HCT116 (cell line): Measurements from ENCODE around the gene KLHL22. TPM values are rescaled to one million over a fixed set of nuclear protein-coding genes. Genes with fewer than 3 reads are reported as not detected.

Experiments
- ATAC-seq: fragments of 200-7000 bp; cut with Tn5 transposase; 2 replicates; pipeline ENCODE4 v1.9.1; 2020; ENCODE audit warnings: mild to moderate bottlenecking, moderate library complexity
- BruUV-seq: library from RNA; stranded (reverse); fragments of 400-500 nt; replicated peaks from 2 replicates; lab custom pipeline; 2021; lab: Mats Ljungman, UMichigan
- CTCF ChIA-PET: fragments of 300-600 bp; sonication (Branson Sonifier 250); formaldehyde crosslinking; loops from one replicate; lab custom pipeline; 2021; ENCODE audit warnings: antibody characterized with exemption; lab: Charles Lee
- POLR2A ChIA-PET: fragments of 300-600, 350-600 bp; sonication (Branson Sonifier 250); formaldehyde crosslinking; loops from one replicate; lab custom pipeline; 2021; ENCODE audit warnings: antibody characterized with exemption; lab: Charles Lee
- RAD21 ChIA-PET, 2 experiments: fragments of 300-600 bp; sonication (Branson Sonifier 250); formaldehyde crosslinking; loops; one replicate each; lab custom pipeline; 2023; ENCODE audit warnings: low total read pairs in 2 of 2; ENCODE audit not compliant: uncharacterized antibody in 2 of 2, unreplicated experiment in 2 of 2, low non-redundant PET in 1 of 2; lab: Charles Lee
- DNase-seq: peaks from one replicate; pipeline ENCODE4 v3.0.0-alpha.2; 2010; ENCODE audit warnings: low read depth, low spot score
- H2AFZ ChIP-seq: fragments of 200-600 bp; shearing (Covaris generic), sonication (generic); 2 replicates; pipeline ENCODE4 v1.6.1; 2017; ENCODE audit warnings: low read depth, mixed run types, mixed read lengths, antibody characterized with exemption, low read length; ENCODE audit not compliant: poor library complexity, severe bottlenecking
- H3K27ac ChIP-seq: 2 replicates; pipeline ENCODE4 v1.5.1; 2012; ENCODE audit warnings: low read depth, low read length
- H3K27me3 ChIP-seq: fragments of 200-600 bp; sonication (generic); 2 replicates; pipeline ENCODE4 v1.6.1; 2016; ENCODE audit warnings: mixed run types, low read length, mixed read lengths; ENCODE audit not compliant: insufficient read depth
- H3K36me3 ChIP-seq, 2 experiments: fragments of 200-500 bp in 1 of 2; fragments of 200-600 bp in 1 of 2; sonication (Bioruptor generic) in 1 of 2; sonication (generic) in 1 of 2; 2 replicates each; pipeline versions ENCODE4 v1.5.1 to v1.6.1; 2014 to 2016; ENCODE audit warnings: low read length in 2 of 2, inconsistent platforms in 1 of 2, mixed read lengths in 1 of 2, mixed run types in 1 of 2; ENCODE audit not compliant: insufficient read depth in 2 of 2, control insufficient read depth in 1 of 2
- H3K4me1 ChIP-seq, 2 experiments: fragments of 200-600 bp in 1 of 2; sonication (generic) in 1 of 2; 2 replicates each; pipeline versions ENCODE4 v1.5.1 to v1.6.1; 2012 to 2017; ENCODE audit warnings: low read length in 2 of 2, inconsistent platforms in 1 of 2, mild to moderate bottlenecking in 1 of 2, mixed read lengths in 1 of 2, mixed run types in 1 of 2, moderate library complexity in 1 of 2; ENCODE audit not compliant: insufficient read depth in 2 of 2, control insufficient read depth in 1 of 2
- H3K4me2 ChIP-seq: fragments of 200-600 bp; sonication (generic); 2 replicates; pipeline ENCODE4 v1.6.1; 2017; ENCODE audit warnings: mixed run types, low read length, mixed read lengths
- H3K4me3 ChIP-seq, 2 experiments: fragments of 200-600 bp in 1 of 2; sonication (generic) in 1 of 2; replicated peaks in 1 of 2; 2 replicates each; pipeline ENCODE4 v1.5.1; 2011 to 2016; ENCODE audit warnings: low read length in 2 of 2, control low read depth in 1 of 2, low read depth in 1 of 2, mild to moderate bottlenecking in 1 of 2, mixed read lengths in 1 of 2, mixed run types in 1 of 2
- H3K79me2 ChIP-seq: fragments of 200-600 bp; sonication (generic); 2 replicates; pipeline ENCODE4 v1.6.1; 2017; ENCODE audit warnings: mild to moderate bottlenecking, mixed run types, low read length, moderate library complexity, mixed read lengths; ENCODE audit not compliant: insufficient read depth
- H3K9ac ChIP-seq: fragments of 200-600 bp; sonication (generic); 2 replicates; pipeline ENCODE4 v1.6.1; 2016; ENCODE audit warnings: low read length, mixed read lengths
- H3K9me2 ChIP-seq: fragments of 200-600 bp; sonication (generic), shearing (Covaris generic); 2 replicates; pipeline ENCODE4 v1.6.1; 2017; ENCODE audit warnings: mixed run types, mild to moderate bottlenecking, moderate library complexity; ENCODE audit not compliant: insufficient read depth
- H3K9me3 ChIP-seq, 2 experiments: fragments of 200-500 bp in 1 of 2; fragments of 200-600 bp in 1 of 2; sonication (Bioruptor generic) in 1 of 2; sonication (generic) in 1 of 2; 2 replicates each; pipeline ENCODE4 v1.6.1; 2014 to 2017; ENCODE audit warnings: low read length in 2 of 2, mixed read lengths in 2 of 2, inconsistent platforms in 1 of 2, low read depth in 1 of 2, mild to moderate bottlenecking in 1 of 2, mixed run types in 1 of 2, moderate library complexity in 1 of 2; ENCODE audit not compliant: control insufficient read depth in 1 of 2, insufficient read depth in 1 of 2
- H4K20me1 ChIP-seq: fragments of 200-600 bp; sonication (generic), shearing (Covaris generic); 2 replicates; pipeline ENCODE4 v1.6.1; 2017; ENCODE audit warnings: mixed run types, mild to moderate bottlenecking, moderate library complexity; ENCODE audit not compliant: insufficient read depth
- CBX3 ChIP-seq: IDR thresholded peaks from 2 replicates; pipeline ENCODE4 v1.6.1; 2012; ENCODE audit warnings: low read depth
- CTCF ChIP-seq, 3 experiments: fragments of 200-600 bp in 1 of 3; sonication (generic) in 1 of 3; IDR thresholded peaks in 2 of 3; conservative IDR thresholded peaks in 1 of 3; 2 replicates each; pipeline ENCODE4 v1.5.1; 2012 to 2017; ENCODE audit warnings: low read depth in 2 of 3, low read length in 2 of 3, antibody characterized with exemption in 1 of 3, borderline replicate concordance in 1 of 3, control low read depth in 1 of 3, mild to moderate bottlenecking in 1 of 3, mixed read lengths in 1 of 3, mixed run types in 1 of 3, moderate library complexity in 1 of 3; ENCODE audit not compliant: insufficient read depth in 1 of 3
- ELF1 ChIP-seq: IDR thresholded peaks from 2 replicates; pipeline ENCODE4 v1.6.1; 2012; ENCODE audit warnings: low read depth, borderline replicate concordance
- EZH2 ChIP-seq: fragments of 200-600 bp; sonication (generic); IDR thresholded peaks from 2 replicates; pipeline ENCODE4 v1.6.1; 2017; ENCODE audit warnings: antibody characterized with exemption, mixed run types
- EZH2phosphoT487 ChIP-seq: fragments of 200-600 bp; IDR thresholded peaks from 2 replicates; pipeline ENCODE4 v1.6.1; 2018; ENCODE audit warnings: antibody characterized with exemption, borderline replicate concordance
- FOSL1 ChIP-seq: IDR thresholded peaks from 2 replicates; pipeline ENCODE4 v1.6.1; 2012; ENCODE audit warnings: low read depth
- JUND ChIP-seq: IDR thresholded peaks from 2 replicates; pipeline ENCODE4 v1.6.1; 2012
- POLR2AphosphoS5 ChIP-seq: IDR thresholded peaks from 2 replicates; pipeline ENCODE4 v1.6.1; 2011; ENCODE audit warnings: mild to moderate bottlenecking, low read depth, low read length, moderate library complexity
- SIN3A ChIP-seq: IDR thresholded peaks from 2 replicates; pipeline ENCODE4 v1.6.1; 2012; ENCODE audit warnings: low read depth
- SRF ChIP-seq: IDR thresholded peaks from 2 replicates; pipeline ENCODE4 v1.6.1; 2012; ENCODE audit warnings: low read depth
- TCF7L2 ChIP-seq: IDR thresholded peaks from 2 replicates; pipeline ENCODE4 v1.7.0; 2011; ENCODE audit warnings: borderline replicate concordance, inconsistent platforms; ENCODE audit not compliant: insufficient read depth, insufficient read length; ENCODE audit errors: extremely low read depth
- ZFX ChIP-seq: fragments of 450-650 bp; IDR thresholded peaks from 2 replicates; pipeline ENCODE4 v1.6.1; 2017
- intact Hi-C: fragments of 100-400 bp; cut with micrococcal nuclease; formaldehyde crosslinking; loops from 2 replicates; pipeline ENCODE4 v1.10.0; 2022
- total RNA-seq: library from RNA; stranded (reverse); gene quantifications from one replicate; pipeline ENCODE4 v1.2.1, GENCODE V29; 2021; ENCODE audit not compliant: unreplicated experiment
- TF ChIP-seq, protein P1 (sequence below): IDR thresholded peaks from 2 replicates; pipeline ENCODE4 v1.6.1; 2012; ENCODE audit warnings: low read depth

The KLHL22 gene
- total RNA-seq, 1 experiment from 2014 or later, result 16.4 TPM

DNA sequence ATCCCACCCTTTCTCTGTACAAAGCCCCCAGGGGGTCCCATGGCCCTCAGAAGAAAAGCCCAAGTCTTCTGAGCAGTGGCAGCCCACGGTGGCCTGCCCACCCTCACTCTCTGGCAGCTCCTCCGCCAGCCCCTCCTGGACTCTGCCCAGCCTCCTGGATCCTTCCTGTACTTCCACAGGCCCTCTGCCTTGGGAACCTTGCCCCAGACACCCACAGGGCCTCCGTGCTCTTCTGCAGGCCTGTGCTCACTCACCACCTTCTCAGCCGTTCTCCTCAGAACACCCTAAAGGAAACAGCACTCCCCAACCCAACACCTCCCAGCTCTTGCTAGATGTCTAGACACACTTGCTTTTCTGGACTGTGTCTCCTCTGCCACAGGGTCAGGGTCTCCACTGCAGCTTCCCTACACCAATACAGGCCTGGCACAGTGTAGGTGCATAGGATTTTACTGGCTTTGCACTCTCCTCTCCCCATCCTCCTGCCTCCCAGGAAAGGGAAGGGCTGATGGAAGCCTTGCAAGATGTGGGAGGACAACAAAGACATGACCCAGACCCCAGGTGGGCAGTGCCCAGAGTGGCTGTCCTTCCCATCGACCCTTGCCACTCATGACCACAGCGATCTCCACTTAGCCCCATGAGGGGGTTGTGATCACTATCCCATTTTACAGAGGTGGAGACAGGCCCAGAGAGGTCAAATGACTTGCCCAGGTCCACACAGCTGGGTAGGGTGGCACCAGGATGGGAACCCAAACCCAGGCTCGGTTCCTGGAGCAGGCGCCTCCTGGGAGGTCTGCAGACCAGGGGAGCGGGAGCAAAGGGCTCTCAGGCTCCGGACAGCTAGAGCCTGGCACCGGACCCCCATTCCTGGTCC lies 59.9 kb downstream of the KLHL22 start:
- no peak for DNase-seq
- no peak for TF ChIP-seq SIN3A
- TF ChIP-seq POLR2AphosphoS5, result no peak
- TF ChIP-seq ELF1, result no peak
- no peak for TF ChIP-seq FOSL1
- TF ChIP-seq ZFX, result no peak
- TF ChIP-seq, all 23 proteins: peak for 0
- BruUV-seq, result no TSS peak
- no peaks in the 10 kb centered on the region for H3K79me2 ChIP-seq
- no peaks in the 10 kb centered on the region for H4K20me1 ChIP-seq
- H3K4me1 ChIP-seq, result peaks cover 5 to 13% of the 10 kb centered on the region in 2 experiments
- H3K9me2 ChIP-seq, result no peaks in the 10 kb centered on the region
- CTCF ChIA-PET, result no interaction called here
- RAD21 ChIA-PET, result no interaction called here
- H3K36me3 ChIP-seq, result no peaks in the 10 kb centered on the region
- H3K4me3 ChIP-seq, result no peak overlapping the region
- no peak overlapping the region for H3K4me2 ChIP-seq
- POLR2A ChIA-PET, result no interaction called here
- H3K9ac ChIP-seq, result no peak overlapping the region
- no peak for ATAC-seq
- H3K9me3 ChIP-seq, result no peaks in the 10 kb centered on the region
- no peak overlapping the region for H2AFZ ChIP-seq
- no peaks in the 10 kb centered on the region for H3K27me3 ChIP-seq
- intact Hi-C loops, result no loop called here
- no peak overlapping the region for H3K27ac ChIP-seq

- CTCF ChIA-PET, result interaction anchor here (0.6 kb wide), 1 partner anchor 16 kb away, joined by 4 read pairs; no protein-coding TSS in a partner anchor
- no peak overlapping the region for H2AFZ ChIP-seq
- no peak overlapping the region for H3K4me3 ChIP-seq
- H3K27me3 ChIP-seq, result no peaks in the 10 kb centered on the region
- no peaks in the 10 kb centered on the region for H3K36me3 ChIP-seq
- no peaks in the 10 kb centered on the region for H4K20me1 ChIP-seq
- no peak overlapping the region for H3K4me2 ChIP-seq
- H3K4me1 ChIP-seq, result peaks cover 9 to 22% of the 10 kb centered on the region in 2 experiments
- DNase-seq (no peak), ATAC-seq (no peak)
- RAD21 ChIA-PET, result interaction anchor here in 1 of 2 experiments (0.6 kb wide), 1 partner anchor 16 kb away, joined by 3 read pairs; no protein-coding TSS in a partner anchor
- no peaks in the 10 kb centered on the region for H3K79me2 ChIP-seq
- intact Hi-C loops, result no loop called here
- no peak overlapping the region for H3K9ac ChIP-seq
- no peak overlapping the region for H3K27ac ChIP-seq
- no peaks in the 10 kb centered on the region for H3K9me3 ChIP-seq
- BruUV-seq, result no TSS peak
- POLR2A ChIA-PET, result no interaction called here
- H3K9me2 ChIP-seq, result no peaks in the 10 kb centered on the region
- TF ChIP-seq ELF1 (no peak), EZH2phosphoT487 (no peak), TCF7L2 (no peak), SIN3A (no peak), EZH2 (no peak), SRF (no peak), JUND (no peak), POLR2AphosphoS5 (no peak), CBX3 (no peak), FOSL1 (no peak), CTCF (IDR thresholded peaks at IDR 0.05 in 2 of 3, conservative IDR thresholded peaks at IDR 0.05 in 1 of 3; ENCODE audit: borderline replicate concordance in 1 of 3, insufficient read depth in 1 of 3, low read depth in 2 of 3, low read length in 2 of 3) (no peak)
- TF ChIP-seq, protein P1, sequence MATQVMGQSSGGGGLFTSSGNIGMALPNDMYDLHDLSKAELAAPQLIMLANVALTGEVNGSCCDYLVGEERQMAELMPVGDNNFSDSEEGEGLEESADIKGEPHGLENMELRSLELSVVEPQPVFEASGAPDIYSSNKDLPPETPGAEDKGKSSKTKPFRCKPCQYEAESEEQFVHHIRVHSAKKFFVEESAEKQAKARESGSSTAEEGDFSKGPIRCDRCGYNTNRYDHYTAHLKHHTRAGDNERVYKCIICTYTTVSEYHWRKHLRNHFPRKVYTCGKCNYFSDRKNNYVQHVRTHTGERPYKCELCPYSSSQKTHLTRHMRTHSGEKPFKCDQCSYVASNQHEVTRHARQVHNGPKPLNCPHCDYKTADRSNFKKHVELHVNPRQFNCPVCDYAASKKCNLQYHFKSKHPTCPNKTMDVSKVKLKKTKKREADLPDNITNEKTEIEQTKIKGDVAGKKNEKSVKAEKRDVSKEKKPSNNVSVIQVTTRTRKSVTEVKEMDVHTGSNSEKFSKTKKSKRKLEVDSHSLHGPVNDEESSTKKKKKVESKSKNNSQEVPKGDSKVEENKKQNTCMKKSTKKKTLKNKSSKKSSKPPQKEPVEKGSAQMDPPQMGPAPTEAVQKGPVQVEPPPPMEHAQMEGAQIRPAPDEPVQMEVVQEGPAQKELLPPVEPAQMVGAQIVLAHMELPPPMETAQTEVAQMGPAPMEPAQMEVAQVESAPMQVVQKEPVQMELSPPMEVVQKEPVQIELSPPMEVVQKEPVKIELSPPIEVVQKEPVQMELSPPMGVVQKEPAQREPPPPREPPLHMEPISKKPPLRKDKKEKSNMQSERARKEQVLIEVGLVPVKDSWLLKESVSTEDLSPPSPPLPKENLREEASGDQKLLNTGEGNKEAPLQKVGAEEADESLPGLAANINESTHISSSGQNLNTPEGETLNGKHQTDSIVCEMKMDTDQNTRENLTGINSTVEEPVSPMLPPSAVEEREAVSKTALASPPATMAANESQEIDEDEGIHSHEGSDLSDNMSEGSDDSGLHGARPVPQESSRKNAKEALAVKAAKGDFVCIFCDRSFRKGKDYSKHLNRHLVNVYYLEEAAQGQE, result no peak
Measured at GRCh38 chr22:20434773-20435172, 60.8 kb downstream of the KLHL22 start.
